Measurements from ENCODE around the gene ITGA6.

The ITGA6 gene

GRCh38 chr2:172395503-172395902, 31.9 kb upstream of the ITGA6 start:
- in situ Hi-C loops (cut with HindIII; ENCODE audit: low sequenced_read_pairs) = no loop called here

GRCh38 chr2:172397148-172397834, 30.1 kb upstream of the ITGA6 start:
- TF ChIP-seq, protein P1, sequence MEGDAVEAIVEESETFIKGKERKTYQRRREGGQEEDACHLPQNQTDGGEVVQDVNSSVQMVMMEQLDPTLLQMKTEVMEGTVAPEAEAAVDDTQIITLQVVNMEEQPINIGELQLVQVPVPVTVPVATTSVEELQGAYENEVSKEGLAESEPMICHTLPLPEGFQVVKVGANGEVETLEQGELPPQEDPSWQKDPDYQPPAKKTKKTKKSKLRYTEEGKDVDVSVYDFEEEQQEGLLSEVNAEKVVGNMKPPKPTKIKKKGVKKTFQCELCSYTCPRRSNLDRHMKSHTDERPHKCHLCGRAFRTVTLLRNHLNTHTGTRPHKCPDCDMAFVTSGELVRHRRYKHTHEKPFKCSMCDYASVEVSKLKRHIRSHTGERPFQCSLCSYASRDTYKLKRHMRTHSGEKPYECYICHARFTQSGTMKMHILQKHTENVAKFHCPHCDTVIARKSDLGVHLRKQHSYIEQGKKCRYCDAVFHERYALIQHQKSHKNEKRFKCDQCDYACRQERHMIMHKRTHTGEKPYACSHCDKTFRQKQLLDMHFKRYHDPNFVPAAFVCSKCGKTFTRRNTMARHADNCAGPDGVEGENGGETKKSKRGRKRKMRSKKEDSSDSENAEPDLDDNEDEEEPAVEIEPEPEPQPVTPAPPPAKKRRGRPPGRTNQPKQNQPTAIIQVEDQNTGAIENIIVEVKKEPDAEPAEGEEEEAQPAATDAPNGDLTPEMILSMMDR (IDR thresholded peaks at IDR 0.05; ENCODE audit: low read depth, low read length, missing control alignments) = no peak
- no peak for DNase-seq (ENCODE audit: low read depth)
- H3K4me3 ChIP-seq (ENCODE audit: low read depth, low read length) = no peak overlapping the region
- in situ Hi-C loops (cut with HindIII; ENCODE audit: low sequenced_read_pairs) = no loop called here

More at GRCh38 chr2:172395503-172395902, 31.9 kb upstream of the ITGA6 start:
- H3K4me3 ChIP-seq (ENCODE audit: low read depth, low read length) = no peak overlapping the region
- no peak for DNase-seq (ENCODE audit: low read depth)
- TF ChIP-seq, protein P1 (IDR thresholded peaks at IDR 0.05; ENCODE audit: low read depth, low read length, missing control alignments) = no peak

DNA sequence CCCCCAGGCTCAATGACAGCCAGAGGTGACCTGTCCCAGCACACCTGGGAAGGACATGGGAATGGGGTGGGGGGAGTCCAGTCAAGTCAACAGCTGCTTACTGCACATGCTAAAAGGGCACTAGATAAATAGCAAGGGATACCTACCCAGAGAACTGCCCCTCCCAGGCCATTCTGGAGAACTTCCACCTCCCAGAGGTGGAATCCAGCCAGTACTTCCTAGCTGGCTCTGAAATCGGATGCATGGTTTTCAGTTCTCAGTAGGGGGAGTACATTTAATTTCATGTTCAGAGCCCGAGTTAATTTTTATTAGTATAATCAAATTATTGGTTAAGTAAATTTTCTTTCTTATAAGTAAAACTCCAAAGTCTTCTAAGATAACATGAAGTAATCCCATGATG, 28.9 kb upstream of the ITGA6 start:
- H3K4me3 ChIP-seq (ENCODE audit: low read depth, low read length) = no peak overlapping the region
- in situ Hi-C loops (cut with HindIII; ENCODE audit: low sequenced_read_pairs) = no loop called here
- TF ChIP-seq, protein P1 (IDR thresholded peaks at IDR 0.05; ENCODE audit: low read depth, low read length, missing control alignments) = no peak
- DNase-seq (ENCODE audit: low read depth) = no peak

DNA sequence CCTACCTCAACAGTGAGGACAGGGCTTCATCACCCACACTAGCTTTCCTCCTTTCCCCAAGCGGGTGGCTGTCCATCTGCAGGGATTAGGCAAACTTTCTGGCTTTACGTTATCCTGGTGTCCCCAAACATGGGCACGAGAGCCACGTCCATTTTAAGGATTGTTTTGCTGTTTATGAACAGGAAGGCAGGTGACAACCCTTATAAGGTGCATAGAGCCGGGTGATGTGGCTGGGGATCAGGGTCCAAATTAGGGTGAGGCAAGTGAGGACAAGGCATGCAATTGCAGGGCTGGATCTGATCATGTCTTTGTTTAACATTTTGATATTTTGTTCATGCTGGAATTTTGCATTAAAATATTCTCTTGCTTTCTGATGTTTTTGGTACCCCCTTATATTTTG, 27.6 kb upstream of the ITGA6 start:
- H3K4me3 ChIP-seq (ENCODE audit: low read depth, low read length) = no peak overlapping the region
- no peak for DNase-seq (ENCODE audit: low read depth)
- TF ChIP-seq, protein P1 (IDR thresholded peaks at IDR 0.05; ENCODE audit: low read depth, low read length, missing control alignments) = no peak
- in situ Hi-C loops (cut with HindIII; ENCODE audit: low sequenced_read_pairs) = no loop called here

DNA sequence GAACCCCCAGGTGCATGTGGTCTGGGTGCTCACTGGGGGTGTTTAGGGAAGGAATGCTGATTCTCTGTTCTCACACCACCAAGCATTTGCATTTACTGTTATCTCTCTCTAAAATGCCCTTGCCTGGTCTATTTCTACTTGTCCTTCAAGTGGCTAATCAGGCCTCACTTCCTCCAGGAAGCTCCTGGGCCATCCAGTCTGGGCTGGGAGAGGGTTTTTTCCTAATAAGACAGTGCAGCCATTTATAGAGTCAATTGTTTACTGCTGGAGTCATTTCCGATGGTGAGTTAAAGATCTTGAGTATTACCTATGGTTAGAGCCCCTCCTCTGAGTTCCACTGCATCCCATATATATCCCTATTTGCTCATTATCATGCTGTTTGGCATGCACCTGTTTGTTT, 25.2 kb upstream of the ITGA6 start:
- TF ChIP-seq, protein P1 (IDR thresholded peaks at IDR 0.05; ENCODE audit: low read depth, low read length, missing control alignments) = no peak
- in situ Hi-C loops (cut with HindIII; ENCODE audit: low sequenced_read_pairs) = no loop called here
- no peak overlapping the region for H3K4me3 ChIP-seq (ENCODE audit: low read depth, low read length)
- DNase-seq (ENCODE audit: low read depth) = no peak

GRCh38 chr2:172403402-172403801, 24.0 kb upstream of the ITGA6 start:
- DNase-seq (ENCODE audit: low read depth) = no peak
- in situ Hi-C loops (cut with HindIII; ENCODE audit: low sequenced_read_pairs) = no loop called here

More at GRCh38 chr2:172403402-172403801, 24.0 kb upstream of the ITGA6 start:
- TF ChIP-seq, protein P1 (IDR thresholded peaks at IDR 0.05; ENCODE audit: low read depth, low read length, missing control alignments) = no peak
- no peak overlapping the region for H3K4me3 ChIP-seq (ENCODE audit: low read depth, low read length)
